ENCODE measurements around the gene ING5.

DNA sequence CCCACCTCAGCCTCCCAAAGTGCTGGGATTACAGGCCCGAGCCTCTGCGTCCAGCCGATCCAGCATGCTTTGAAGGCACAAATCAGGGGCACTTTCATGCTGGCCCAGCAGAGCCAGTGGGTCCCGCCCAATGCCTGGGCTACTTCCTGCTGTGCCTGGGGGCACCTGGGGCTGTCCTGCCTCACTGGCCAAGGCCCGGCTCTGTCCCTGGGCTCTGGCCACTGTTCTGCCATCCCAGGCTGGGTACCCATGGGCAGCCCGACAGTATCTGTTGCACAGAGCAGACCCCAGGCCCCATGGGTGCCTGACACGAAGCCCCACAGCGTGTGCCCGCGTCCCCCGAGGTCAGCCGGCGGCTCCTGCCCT is 68.0 kb downstream of the ING5 start:
- TF ChIP-seq, protein P1, sequence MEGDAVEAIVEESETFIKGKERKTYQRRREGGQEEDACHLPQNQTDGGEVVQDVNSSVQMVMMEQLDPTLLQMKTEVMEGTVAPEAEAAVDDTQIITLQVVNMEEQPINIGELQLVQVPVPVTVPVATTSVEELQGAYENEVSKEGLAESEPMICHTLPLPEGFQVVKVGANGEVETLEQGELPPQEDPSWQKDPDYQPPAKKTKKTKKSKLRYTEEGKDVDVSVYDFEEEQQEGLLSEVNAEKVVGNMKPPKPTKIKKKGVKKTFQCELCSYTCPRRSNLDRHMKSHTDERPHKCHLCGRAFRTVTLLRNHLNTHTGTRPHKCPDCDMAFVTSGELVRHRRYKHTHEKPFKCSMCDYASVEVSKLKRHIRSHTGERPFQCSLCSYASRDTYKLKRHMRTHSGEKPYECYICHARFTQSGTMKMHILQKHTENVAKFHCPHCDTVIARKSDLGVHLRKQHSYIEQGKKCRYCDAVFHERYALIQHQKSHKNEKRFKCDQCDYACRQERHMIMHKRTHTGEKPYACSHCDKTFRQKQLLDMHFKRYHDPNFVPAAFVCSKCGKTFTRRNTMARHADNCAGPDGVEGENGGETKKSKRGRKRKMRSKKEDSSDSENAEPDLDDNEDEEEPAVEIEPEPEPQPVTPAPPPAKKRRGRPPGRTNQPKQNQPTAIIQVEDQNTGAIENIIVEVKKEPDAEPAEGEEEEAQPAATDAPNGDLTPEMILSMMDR (IDR thresholded peaks at IDR 0.05), result no peak
- no peak for TF ChIP-seq POLR2A (IDR thresholded peaks at IDR 0.05)

All from uterus (tissue), 2 donors.